ENCODE data around the gene RBM10.

The RBM10 gene

GRCh38 chrX:47151435-47151834 lies 6.4 kb downstream of the RBM10 start:
- no peak for DNase-seq

GRCh38 chrX:47156611-47157520 lies 11.8 kb downstream of the RBM10 start:
- peak; percentile 27 for DNase-seq

GRCh38 chrX:47158131-47158530 lies 13.1 kb downstream of the RBM10 start:
- no peak for DNase-seq

GRCh38 chrX:47158781-47159180 lies 13.8 kb downstream of the RBM10 start:
- DNase-seq = no peak

GRCh38 chrX:47160781-47161180 lies 15.8 kb downstream of the RBM10 start:
- DNase-seq = no peak

GRCh38 chrX:47162927-47163583 lies 18.0 kb downstream of the RBM10 start:
- no peak for DNase-seq

- no peak for DNase-seq
Observed at GRCh38 chrX:47164420-47164819, 19.4 kb downstream of the RBM10 start.

GRCh38 chrX:47166126-47166525 lies 21.1 kb downstream of the RBM10 start:
- no peak for DNase-seq

- no peak for DNase-seq
Observed at GRCh38 chrX:47168495-47169073, 23.6 kb downstream of the RBM10 start.

GRCh38 chrX:47169273-47169672 lies 24.3 kb downstream of the RBM10 start:
- DNase-seq = no peak

GRCh38 chrX:47169726-47170515 lies 24.9 kb downstream of the RBM10 start:
- DNase-seq = peak; percentile 28

GRCh38 chrX:47170861-47171692 lies 26.1 kb downstream of the RBM10 start:
- no peak for DNase-seq

GRCh38 chrX:47171996-47172395 lies 27.0 kb downstream of the RBM10 start:
- no peak for DNase-seq

GRCh38 chrX:47172549-47172948 lies 27.5 kb downstream of the RBM10 start:
- no peak for DNase-seq

GRCh38 chrX:47172971-47173792 lies 28.2 kb downstream of the RBM10 start:
- no peak for DNase-seq

- DNase-seq = no peak
Observed at GRCh38 chrX:47174376-47174775, 29.4 kb downstream of the RBM10 start.

- no peak for DNase-seq
Observed at GRCh38 chrX:47174846-47175587, 30.0 kb downstream of the RBM10 start.

GRCh38 chrX:47175588-47175980 lies 30.6 kb downstream of the RBM10 start:
- DNase-seq = no peak

GRCh38 chrX:47176101-47176740 lies 31.2 kb downstream of the RBM10 start:
- DNase-seq = no peak

- no peak for DNase-seq
Observed at GRCh38 chrX:47177079-47177478, 32.1 kb downstream of the RBM10 start.

Measured in MV-4-11 (cell line).